GM15510 (cell line): ENCODE data around the gene FAM222B.

Experiments used
- POLR2A ChIP-seq: IDR thresholded peaks from 3 replicates; pipeline ENCODE4 v1.6.1; 2011; ENCODE audit warnings: borderline replicate concordance; ENCODE audit not compliant: insufficient read length; ENCODE audit errors: extremely low read depth

Gene FAM222B

GRCh38 chr17:28856028-28856574 is 13.5 kb upstream of the FAM222B start:
- no peak for TF ChIP-seq POLR2A

DNA sequence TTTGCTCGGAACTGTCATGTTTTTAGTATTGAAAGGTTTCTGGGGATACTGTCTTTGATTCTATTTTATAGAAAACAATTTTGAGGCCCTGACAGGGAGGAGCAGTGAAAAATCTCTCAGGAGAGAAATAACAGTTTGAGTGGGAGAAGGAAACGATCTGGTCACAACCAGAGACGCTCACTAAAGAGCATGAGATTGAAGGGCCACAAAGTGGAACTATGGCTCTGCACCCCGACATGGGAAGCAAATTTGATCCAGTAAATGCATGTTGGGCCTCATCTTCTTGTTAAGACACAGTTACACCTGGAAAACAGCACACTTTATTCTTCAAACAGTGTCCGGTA is 12.7 kb upstream of the FAM222B start:
- no peak for TF ChIP-seq POLR2A

DNA sequence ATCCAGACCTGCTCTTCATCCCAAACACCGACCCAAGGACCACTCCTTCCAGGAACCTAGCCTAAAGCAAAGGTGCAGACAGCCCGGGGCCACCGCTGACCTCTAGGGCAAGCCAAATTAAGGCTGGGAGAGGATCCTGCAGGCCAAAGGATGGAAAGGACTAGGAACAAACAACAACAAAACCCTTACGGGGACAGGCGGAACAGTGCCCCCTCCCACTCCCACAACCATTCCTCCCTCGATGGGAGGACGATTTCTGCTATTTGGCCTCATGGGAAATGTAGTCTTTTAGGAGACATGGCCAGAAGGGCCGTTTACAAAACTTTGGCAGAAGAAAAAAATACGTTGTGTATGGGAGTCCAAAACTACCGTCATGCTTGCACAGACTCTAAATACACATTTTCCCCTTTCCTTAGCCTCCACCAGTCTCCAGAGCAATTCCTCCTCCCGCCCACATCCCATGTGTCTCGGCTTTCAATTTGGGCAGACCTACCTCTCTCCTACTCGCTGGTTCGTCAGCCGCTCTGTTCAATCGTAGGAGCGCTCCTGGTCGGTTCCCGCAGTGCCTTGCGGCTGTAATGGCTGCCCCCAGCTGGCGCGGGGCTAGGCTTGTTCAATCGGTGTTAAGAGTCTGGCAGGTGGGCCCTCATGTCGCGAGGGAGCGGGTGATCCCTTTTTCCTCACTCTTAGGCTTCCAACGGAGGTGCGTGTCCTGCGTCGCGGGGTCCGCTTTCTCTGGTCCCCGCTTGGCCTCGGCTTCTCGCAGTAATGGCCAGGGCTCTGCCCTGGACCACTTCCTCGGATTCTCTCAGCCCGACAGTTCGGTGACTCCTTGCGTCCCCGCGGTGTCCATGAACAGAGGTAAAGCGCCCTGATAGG is 12.1 kb upstream of the FAM222B start, which contains the start of gene ERAL1:
Gene ERAL1 (plus strand): TSS at position 560 of the 879 bp plus-strand sequence. CDS start 19 bp downstream, at position 579.
- TF ChIP-seq POLR2A, result peak; percentile 81

DNA sequence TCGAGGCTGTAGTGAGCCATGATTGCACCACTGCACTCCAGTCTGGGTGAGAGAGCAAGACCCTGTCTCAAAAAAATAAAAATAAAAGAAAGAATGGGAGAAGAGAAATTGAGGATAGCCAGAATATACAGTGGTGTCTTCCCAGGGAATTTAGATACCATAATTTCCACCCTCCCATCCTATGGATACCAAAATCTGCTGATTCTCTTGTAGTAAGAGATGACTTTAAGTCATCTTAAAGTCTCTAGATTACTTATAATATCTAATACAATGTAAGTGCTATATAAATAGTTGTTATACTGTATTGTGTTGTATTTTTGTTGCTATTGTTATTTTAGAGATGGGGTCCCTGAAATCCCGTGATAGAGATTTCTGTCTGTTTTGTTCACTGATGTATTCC is 10.7 kb upstream of the FAM222B start:
- TF ChIP-seq POLR2A, result no peak

DNA sequence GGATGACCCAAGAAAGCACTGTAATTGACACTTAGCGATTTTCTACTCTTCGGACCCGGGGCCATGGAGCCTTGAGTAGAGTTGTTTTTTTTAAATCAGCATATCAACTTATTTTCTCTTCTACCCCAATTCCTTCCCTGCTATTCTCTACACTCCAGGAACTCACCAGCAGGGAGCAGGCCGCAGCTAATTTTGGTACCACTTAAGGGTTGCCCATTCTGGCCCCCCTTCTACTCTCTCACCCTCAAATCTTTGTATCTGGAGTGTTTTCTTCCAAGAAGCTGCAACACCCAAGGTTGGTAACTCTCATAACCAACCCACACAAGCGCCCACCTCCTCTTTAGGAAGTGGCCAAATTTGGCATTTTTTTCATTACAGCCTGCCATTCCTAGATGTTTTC is 6.7 kb upstream of the FAM222B start:
- TF ChIP-seq POLR2A, result no peak

- TF ChIP-seq POLR2A, result no peak
These were observed 3.6 kb upstream of the FAM222B start for GRCh38 chr17:28846231-28846630.

DNA sequence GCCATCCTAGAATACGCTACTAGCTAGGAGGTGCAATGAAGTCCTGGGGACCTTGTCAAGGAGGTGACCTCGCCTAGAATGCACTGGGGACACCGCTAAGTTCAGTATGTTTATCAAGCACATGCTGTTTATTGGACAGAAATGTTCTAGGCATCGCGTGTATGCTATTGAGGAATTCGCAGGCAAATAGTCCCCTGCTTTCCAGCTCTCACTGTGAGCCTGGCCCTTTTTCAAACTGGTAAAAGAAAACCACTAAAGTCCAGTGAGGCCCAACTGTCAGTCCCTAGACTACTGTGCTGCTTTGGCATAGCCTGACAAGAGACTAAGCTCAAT is 1.2 kb upstream of the FAM222B start:
- TF ChIP-seq POLR2A, result no peak

DNA sequence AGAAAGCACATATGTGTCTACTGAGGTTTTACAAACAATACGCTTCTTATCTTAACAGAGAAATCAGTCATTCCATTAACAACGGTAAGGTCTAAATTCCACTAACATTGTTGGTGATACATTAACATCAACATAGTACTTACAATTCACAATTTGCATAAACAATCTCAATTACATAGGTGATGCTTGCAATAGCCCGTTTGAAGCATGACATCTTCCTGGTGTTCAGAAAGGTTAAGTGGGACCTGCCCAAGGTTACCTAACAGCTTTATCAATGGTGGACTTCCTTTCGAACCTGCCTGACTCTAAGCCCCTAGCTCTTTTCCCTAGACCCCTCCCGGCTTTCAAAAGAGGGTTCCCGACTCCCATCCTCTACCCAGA is 699 bp downstream of the FAM222B start:
- no peak for TF ChIP-seq POLR2A

- no peak for TF ChIP-seq POLR2A
These were observed 3.4 kb downstream of the FAM222B start for GRCh38 chr17:28839221-28839620.

DNA sequence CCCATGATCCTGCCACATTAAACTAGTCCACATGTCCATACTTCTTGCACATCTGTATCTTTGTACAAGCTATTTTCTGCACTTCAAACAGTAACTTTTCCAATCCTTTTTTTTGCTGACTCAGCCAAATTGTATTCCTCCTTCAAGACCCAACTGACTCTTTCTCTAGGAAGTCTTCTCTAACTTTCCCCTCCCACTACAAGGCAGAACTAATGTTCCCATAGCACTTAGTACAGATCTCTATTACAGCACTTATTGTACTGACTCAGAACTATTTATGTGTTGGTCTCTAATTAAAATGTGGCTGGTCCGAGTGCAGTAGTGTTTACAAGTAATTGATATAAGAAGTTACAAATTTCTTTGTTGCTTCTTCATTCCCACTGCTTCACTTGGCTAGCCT is 8.2 kb downstream of the FAM222B start:
- TF ChIP-seq POLR2A, result no peak

- TF ChIP-seq POLR2A, result no peak
These were observed 14.1 kb downstream of the FAM222B start for GRCh38 chr17:28828294-28829040.

GRCh38 chr17:28827672-28828071 is 14.9 kb downstream of the FAM222B start:
- no peak for TF ChIP-seq POLR2A

- TF ChIP-seq POLR2A, result no peak
These were observed 23.0 kb downstream of the FAM222B start for GRCh38 chr17:28819582-28819981.

DNA sequence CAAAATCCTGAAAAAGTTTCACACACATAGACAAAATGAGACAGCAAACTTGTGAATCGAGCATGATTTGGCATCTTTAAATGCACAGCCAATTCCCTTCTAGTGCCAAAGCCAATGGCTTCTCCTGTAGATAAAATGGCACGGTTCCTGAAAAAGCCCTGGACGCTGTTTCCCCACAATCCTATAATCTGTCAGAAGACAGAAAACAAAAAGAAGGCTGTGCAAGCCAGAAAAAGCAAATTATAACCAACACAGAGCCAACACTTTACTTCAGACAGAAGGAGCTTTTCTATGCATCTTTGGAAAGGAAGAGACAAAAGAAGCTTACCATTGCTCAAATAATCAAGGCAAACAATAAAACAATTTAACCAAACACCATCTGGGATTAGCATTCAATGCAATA is 23.8 kb downstream of the FAM222B start:
- no peak for TF ChIP-seq POLR2A

- no peak for TF ChIP-seq POLR2A
These were observed 26.1 kb downstream of the FAM222B start for GRCh38 chr17:28816540-28816939.
